Measurements from ENCODE around the gene LRRC7.

The LRRC7 gene

DNA sequence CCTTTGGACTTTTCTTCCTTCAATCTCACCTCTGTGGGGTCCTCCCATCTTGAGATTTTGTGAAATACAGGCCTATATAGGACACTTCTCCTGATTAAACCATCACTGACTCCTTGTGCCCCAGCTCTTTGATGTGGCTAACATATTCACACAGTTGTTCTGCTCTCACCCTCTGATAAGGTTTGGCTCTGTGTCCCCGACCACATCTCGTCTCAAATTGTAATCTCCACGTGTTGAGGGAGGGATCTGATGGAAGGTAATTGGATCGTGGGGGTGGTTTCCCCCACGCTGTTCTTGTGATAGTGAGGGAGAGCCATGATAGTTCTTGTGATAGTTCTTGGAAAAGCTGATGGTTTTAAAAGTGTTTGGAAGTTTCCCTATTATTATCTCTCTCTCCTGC lies 19.7 kb downstream of the LRRC7 start:
- DNase-seq (ENCODE audit: low read depth in 2 of 3, low spot score in 2 of 3), result no peak

DNA sequence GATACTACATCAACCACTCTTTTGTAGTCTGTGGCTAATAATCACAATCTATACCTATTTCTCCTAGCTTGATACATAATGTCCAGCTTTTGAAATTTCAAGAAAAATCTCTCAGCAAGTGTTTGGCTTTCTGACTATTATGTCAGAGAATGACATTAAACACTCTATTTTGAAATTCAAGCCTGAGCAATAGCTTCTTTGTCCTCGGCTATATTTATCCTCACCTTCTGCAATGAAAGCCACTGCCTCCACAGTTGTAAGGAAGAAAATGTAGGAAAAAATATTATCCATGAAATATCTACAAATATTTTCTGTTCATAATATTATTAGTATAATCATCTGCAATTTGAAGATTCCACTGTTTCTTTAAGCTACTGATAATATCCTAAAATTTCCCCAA lies 22.1 kb downstream of the LRRC7 start:
- no peak for DNase-seq (ENCODE audit: low read depth in 2 of 3, low spot score in 2 of 3)

DNA sequence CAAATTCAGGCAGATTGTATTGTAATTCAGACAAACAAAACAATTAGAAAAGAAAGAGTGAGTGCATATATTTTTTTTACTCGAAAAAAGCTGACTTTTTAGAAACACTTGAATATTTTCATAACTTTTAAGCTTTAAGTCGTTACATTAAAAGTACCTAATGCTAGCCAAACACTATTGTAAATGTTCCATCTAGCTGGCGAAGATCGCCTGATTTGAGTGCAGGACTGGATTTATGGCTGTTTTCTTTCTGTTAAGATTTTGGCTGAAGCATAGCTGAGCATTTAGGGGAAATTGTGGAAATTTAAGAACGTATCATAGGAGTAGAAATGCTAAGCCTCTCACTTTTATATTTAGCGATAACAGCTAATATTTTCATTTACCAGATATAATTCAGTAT lies 24.6 kb downstream of the LRRC7 start:
- DNase-seq (ENCODE audit: low read depth in 2 of 3, low spot score in 2 of 3), result no peak

DNA sequence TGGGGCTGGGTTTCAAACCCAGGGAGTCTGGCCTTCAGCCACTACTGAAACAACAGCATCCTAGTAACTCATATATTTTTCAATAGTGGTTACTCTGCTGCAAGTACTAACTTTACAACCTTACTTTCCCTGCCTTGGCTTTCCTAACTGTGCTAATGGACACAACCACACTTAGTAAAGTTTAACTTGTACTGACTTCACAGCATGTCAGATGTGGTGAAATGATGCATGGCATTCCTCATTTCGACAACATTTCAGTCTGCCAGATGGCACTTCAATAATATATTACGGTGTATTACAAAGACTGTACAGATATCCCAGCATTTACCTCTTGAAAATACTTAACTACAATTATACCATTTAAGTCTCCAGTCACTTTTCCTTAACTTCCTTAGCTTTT lies 27.8 kb downstream of the LRRC7 start:
- no peak for DNase-seq (ENCODE audit: low read depth in 2 of 3, low spot score in 2 of 3)

DNA sequence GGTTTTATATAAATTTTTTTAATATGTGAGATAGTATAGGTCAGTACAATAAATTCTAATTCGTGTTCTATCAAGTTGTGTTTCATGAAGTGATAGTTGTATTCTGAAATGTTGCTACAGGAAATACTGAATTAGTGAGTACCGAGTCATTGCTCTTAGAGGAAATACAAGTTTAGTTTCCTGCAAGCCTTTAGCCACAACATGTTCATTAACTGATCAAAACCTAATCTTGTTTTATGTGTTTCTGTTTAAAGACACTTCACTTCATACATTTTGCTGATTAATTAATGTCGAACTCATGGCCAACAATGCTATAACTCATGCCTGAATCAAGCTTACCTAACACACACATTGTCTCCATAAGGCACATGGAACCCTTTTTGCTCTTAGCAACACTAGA lies 43.6 kb downstream of the LRRC7 start:
- DNase-seq (ENCODE audit: low read depth in 2 of 3, low spot score in 2 of 3), result no peak

DNA sequence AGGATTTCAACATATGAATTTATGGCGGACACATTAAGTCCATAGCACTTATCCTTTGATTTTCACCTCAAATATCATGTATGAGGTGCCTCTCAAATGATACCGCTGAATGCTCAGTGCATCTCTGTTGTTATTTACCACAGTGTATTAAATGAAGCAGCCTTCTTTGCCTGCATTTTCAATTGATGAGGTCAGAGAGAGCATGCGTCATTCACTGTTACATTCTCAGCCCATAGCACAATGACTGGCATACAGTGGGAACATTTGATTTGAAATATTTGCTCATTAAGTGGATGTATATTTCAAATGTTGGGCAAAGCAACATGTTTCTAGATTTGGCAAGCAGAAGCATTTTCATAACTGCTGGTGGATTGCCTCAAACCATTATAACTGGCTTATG lies 45.7 kb downstream of the LRRC7 start:
- DNase-seq (ENCODE audit: low read depth in 2 of 3, low spot score in 2 of 3), result no peak

DNA sequence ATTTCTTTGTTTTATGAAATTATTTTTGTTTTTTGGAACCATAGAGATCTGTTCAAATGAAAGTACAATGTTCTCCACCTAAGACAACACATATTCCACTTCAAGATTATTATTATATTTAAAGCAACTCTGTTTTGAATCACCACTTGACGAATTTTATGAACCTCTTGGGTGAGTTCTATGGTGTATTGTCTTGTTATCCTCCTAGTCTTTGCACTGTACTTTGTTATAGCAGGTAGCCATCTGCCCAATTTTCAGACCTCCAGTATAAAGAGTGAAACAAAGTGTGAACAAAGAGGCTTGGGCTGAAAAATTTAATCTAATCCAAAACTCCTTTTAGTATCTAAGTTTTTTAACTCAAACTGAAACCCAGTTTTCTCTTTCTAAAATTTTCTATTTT lies 71.0 kb downstream of the LRRC7 start:
- no peak for DNase-seq (ENCODE audit: low read depth in 2 of 3, low spot score in 2 of 3)

DNA sequence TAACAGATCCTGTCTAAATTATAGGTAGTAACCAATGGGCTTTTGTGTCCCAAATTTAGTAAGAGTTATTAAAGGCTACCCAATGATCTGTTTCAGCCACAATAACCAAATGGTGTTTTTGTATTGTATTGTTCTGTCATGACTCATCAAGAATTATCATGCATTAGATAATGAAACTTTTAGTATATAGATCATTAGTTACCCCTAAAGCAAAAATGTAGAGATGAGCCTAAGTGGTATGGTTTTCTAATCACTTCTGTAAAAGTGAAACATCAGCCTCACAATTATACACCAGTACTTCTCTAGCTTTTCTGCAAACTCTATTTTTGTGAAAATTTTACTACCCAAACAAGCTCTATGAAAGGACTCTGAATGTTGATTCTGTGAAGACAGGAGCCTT lies 71.4 kb downstream of the LRRC7 start:
- no peak for DNase-seq (ENCODE audit: low read depth in 2 of 3, low spot score in 2 of 3)

DNA sequence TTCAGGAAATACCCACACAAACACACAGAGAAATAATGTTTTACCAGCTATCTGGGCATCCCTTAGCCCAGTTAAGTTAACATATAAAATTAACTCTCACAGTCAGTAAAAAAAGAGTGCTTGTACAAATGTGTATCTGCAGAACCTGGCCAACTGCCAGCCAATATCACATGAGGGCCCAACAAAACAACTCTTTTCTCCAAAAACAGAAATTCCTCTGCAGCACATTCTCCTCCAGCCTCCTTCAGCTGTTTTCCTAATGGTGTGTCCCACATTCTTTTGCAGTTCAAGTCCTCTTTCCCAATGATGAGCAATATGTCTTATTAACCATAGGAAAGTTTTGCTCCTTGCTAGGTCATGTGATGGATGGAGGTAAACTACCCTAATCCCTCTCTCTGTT lies 75.5 kb downstream of the LRRC7 start:
- no peak for DNase-seq (ENCODE audit: low read depth in 2 of 3, low spot score in 2 of 3)

DNA sequence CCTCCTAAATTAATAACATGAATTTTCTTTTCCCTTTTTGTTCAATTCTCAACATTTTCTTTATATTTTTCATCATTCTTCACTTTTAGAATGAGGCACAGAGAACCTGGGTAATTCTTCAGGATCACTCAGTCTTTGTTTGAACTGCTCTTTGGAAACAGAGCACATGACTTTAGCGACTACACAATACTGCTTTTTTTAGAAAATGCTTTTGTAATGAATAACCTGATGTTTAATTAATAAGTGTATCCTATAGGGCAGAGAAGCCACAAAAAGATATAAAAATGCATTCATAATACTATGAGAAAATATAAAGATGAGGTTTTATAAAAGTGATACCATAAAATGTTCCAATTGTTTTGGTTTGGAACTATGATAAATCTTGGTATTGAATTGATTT lies 77.8 kb downstream of the LRRC7 start:
- no peak for DNase-seq (ENCODE audit: low read depth in 2 of 3, low spot score in 2 of 3)

DNA sequence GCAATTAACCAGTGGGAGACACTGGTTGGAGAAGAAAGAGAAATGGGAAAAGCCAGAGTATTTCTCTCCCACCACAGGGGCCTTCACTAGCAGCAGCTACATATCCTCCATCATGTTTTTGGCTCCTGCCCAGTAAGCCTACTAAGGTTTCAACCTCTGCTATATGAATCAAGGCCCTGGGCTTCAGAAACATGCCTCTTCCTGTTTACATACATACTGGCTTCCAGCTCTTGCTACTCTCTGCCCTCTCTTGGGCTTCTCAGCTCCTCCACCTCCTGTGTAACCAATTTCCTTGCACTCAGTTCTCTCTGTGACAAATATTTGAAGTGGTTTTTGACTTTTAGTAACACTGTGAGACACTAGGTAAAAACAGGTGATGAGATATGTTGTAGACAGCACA lies 80.8 kb downstream of the LRRC7 start:
- DNase-seq (ENCODE audit: low read depth in 2 of 3, low spot score in 2 of 3), result no peak

DNA sequence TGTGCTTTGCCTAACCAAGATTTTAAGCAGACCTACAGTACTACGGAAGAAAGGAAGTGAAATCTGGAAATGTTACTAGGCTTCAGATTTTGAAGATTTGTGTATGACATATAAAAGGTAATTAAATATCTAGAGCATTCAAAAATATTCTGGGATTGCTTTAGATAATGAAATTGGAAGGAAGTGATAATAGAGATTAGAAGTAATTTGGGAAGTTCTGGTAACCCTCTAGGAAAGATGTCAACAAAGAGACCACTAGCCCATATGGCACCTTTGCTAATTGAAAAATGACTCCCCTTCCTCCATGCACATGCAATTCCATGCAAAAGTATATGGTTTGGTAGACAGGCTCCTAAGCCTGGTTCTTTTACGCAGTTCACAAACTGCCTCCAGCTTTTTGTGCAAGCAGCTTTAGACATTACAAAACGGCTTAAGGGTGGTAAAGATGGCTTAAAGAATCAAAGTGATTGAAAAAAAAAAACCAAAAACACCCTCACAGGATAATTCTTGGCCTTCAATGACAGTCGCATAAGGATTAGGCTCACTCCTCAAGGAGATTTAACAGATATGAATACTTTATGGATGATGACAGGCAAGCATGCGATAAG lies 81.8 kb downstream of the LRRC7 start:
- DNase-seq (ENCODE audit: low read depth in 2 of 3, low spot score in 2 of 3), result no peak

DNA sequence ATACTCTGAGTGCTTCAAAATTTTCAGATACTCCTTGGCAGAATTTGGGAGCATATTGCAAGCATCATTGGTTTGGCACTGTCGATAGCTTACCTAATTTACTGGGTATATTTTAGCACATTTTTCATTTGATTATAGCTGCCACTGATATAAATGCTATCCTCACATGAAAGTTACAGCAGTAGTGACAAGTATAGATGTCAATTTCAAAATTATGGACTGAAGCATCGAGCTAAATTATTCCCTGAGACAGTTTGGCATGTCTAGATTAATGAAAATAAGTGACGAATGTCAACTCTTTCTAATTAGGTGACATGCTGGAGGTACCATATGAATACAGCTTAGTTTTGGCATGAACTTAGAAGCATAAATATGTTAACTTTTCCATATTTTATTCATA lies 83.1 kb downstream of the LRRC7 start:
- DNase-seq (ENCODE audit: low read depth in 2 of 3, low spot score in 2 of 3), result no peak

DNA sequence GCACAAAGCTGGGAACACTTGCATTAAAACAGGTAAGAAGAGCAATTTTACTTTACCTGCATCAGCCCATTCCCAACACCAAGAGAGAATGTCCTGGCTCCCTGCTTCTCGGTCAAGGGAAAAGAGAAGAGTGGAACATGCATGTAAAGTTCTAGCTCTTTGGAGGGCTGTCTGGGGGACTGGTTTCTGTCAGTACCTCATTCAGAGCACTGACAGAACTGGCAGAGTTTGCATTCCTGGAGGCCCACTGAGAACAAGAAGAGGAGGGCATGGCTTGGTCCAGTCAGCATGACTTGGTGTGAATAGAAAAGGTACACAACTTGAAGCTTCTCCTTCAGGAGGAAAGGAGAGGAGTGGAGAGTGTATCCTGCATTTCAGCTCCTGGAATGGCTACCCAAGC lies 83.9 kb downstream of the LRRC7 start:
- no peak for DNase-seq (ENCODE audit: low read depth in 2 of 3, low spot score in 2 of 3)

DNA sequence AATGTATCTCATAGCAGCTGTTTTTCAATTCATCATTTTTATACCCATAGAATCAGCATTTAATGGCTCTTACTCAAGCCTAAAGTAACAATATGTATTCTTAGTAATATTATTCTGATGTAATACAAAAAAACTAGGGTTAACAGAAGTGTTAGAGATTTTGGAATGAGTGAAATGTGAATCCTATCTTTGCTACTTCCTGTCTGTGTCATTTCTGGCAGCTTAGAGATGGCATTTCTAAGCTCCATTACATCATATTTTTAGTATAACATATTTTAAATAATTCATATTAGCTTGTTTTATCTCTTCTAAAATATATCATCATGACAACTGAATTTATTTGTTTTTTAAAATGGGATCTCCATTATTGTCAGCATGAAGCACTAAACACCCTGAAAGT lies 90.2 kb downstream of the LRRC7 start:
- no peak for DNase-seq (ENCODE audit: low read depth in 2 of 3, low spot score in 2 of 3)

DNA sequence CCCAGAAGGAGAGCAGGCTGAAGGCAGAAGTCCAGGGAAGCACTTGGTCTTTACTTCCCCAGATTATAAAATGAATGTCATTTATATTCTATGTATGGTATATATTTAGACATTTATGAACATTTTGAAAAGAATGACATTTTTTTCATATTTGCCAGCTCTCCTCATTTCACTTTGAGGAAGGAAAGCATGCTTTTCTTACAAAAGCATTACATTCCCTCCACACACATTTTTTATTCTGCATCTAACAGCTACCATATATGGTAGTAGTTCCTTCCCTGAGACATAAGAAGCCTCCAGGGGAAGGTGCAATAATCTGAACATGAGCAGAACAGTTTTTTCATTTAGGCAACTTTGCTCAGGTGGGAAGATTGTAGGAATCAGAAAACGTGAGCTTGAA lies 94.0 kb downstream of the LRRC7 start:
- DNase-seq (ENCODE audit: low read depth in 2 of 3, low spot score in 2 of 3), result no peak

DNA sequence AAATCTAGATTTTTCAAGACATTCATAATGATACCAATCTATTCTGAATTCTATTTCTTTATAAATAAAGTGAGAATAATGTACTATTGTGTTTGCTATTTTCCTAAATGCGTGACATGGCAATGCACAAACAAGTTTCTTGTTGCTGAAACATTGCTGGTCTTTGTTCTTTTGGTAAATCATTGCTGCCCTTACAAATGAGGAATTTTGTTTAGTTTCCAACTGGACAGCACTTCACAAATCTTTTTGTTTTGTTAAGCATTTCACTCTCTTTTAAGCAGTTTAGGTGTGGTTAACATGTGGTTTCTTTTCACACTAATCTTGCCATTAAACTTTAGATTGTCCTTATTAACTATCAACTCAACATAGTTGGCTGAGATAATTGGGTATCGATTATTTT lies 94.6 kb downstream of the LRRC7 start:
- no peak for DNase-seq (ENCODE audit: low read depth in 2 of 3, low spot score in 2 of 3)

DNA sequence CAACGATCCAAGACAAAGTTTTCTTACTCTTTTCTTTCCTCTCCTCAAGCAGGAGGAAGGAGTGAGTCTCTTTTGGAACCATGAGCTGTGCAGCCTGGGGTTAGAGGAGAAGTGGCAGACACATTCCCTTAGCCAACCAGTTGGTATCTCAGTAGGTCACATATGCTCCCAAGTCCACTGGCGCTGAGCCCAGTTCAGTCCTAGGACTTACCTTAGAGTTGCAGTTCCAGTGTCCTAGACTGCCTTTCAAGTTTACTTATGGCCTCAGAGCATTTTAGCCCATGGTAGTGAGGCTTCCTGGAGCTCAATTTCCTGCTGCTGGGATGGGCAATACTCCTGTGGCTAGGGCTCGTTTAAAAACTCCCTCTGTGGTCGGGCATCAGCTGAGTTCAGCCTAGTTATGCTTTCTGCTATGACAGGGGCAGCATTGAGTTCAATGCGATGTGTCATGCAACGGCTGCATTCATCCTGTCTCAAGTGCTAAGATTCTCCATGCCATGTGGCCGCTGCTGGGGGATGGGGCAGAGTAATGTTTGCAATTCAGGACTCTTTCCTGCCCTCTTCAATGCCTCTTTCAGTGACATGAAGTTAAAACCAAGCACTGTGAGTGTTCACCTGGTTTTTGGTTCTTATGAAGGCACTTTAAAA lies 103.8 kb downstream of the LRRC7 start:
- DNase-seq (ENCODE audit: low read depth in 2 of 3, low spot score in 2 of 3), result no peak

DNA sequence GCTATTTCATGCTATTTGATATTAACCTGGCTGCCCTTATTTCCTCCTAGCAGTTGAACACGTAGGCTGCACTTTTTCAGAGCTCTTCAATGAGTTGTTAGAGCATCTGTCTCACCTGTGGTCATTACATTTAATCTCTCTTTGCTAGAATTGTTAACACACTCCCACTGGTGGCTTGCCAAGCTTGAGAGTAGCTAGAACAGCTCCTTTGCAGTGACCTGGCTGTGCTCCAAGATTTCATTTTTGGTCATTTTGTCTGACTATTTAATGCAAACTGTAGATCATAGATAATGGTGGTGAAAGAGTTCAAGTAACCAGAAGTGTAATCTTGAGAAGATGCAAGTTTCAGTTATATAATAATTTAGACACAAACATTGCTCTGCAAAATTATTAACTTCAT lies 105.6 kb downstream of the LRRC7 start:
- no peak for DNase-seq (ENCODE audit: low read depth in 2 of 3, low spot score in 2 of 3)

DNA sequence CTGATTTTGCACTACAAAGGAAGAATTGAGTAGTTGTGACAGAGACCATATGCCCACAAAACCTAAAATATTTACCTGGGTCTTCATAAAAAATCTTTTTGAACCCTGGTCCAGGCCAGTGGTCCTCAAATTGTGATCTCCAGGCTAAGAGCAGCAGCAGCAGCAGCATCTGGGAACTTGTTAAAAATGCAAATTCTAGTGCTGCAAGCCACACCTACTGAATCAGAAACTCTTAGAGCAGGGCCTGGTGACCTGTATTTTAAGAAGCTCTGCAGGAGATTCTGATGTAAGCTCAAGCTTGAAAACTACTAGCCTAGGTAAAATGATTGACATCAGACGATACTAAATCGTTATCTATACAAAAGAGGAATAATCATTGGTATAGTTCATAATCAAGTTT lies 112.2 kb downstream of the LRRC7 start:
- no peak for DNase-seq (ENCODE audit: low read depth in 2 of 3, low spot score in 2 of 3)

DNA sequence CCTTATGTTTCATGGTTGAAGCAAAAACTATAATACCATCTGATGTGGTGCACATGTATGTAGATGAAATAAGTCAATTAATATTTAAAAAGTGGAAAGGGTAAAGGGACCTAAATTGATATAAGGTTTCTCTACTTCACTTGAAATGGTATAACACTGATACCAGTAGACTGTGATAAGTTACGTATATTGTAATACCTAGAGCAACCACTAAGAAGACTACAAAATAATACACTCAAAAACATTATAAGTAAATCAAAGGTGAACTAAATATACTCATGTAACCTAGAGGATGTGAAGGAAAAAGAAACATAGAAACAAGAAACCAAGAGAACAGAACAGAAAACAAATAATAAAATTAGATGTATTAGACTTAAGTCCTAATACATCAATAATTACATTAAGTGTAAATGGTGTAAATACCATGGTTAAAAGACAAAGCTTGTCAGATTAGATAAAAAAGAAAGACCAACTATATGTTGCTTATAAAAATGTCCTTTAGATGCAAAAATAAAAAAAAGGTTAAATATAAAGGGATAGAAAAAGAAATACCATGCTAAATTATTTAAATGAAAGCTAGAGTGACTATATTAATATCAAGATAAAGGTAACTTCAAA lies 118.8 kb downstream of the LRRC7 start:
- DNase-seq (ENCODE audit: low read depth in 2 of 3, low spot score in 2 of 3), result no peak

DNA sequence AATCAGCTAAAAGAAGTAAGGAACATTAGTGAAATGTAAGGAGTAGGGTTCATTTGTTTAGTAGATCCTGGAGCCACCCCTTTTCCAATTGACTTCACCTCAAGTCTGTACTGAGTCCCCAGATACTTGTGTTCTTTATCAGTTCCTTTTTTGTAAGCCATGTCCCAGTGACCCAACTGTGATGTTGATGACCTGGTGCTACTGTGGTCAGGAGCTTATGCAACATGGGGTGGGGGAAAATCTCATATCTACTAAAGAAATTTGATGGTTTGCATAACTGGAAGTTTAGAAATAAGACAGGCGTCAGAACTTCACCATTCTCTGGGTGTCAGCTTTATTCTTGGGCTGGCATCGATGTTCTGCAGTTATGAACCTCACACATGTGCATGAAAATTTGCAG lies 120.5 kb downstream of the LRRC7 start:
- DNase-seq (ENCODE audit: low read depth in 2 of 3, low spot score in 2 of 3), result no peak

DNA sequence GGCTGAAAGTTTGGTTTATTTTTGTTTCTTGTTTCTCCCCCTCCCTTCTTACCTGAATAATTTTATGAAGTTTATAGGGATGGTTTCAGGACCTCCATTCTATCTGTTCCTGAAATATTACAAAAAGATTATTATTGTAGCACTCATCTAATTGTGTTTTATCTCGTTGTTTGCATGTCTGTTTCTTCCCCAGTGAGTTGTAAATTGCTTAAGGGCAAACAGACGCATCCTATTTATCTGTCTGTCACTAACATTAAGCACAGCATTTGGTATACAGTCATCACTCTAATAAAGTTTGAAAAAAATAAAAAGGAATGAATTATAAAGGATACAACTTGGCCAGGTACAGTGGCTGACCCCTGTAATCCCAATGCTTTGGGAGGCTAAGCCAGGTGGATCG lies 123.5 kb downstream of the LRRC7 start:
- no peak for DNase-seq (ENCODE audit: low read depth in 2 of 3, low spot score in 2 of 3)

Data from activated CD8-positive, alpha-beta memory T cell treated with anti-CD3 and anti-CD28 coated beads for 48 hours (primary cell).